Natural killer cell (primary cell): Measurements from ENCODE around the gene GAB2. TPM values are rescaled to one million over a fixed set of nuclear protein-coding genes. Genes with fewer than 3 reads are reported as not detected.

Source experiments
- ATAC-seq, 3 donors: fragments of 150-1000 bp in 2 of 3; fragments of 200-7000 bp in 1 of 3; cut with Tn5 transposase; 1 replicate in 1 of 3; 2 replicates in 2 of 3; pipeline ENCODE4 v1.10.0; 2021; ENCODE audit warnings: mild to moderate bottlenecking in 2 of 3, moderate library complexity in 2 of 3
- DNase-seq, 2 donors: peaks; one replicate each; pipeline versions ENCODE4 v3.0.0 to v3.0.0-alpha.2; 2013 to 2021; ENCODE audit warnings: mixed read lengths in 1 of 2
- H3K27ac ChIP-seq: one replicate; pipeline ENCODE4 v1.5.1; 2013; ENCODE audit warnings: mild to moderate bottlenecking, low read length
- H3K27me3 ChIP-seq: one replicate; pipeline ENCODE4 v1.6.1; 2013; ENCODE audit warnings: low read length; ENCODE audit not compliant: control insufficient read depth, insufficient read depth
- H3K36me3 ChIP-seq: one replicate; pipeline ENCODE4 v1.6.1; 2013; ENCODE audit warnings: low read length; ENCODE audit not compliant: control insufficient read depth, insufficient read depth
- H3K4me1 ChIP-seq: one replicate; pipeline ENCODE4 v1.6.1; 2013; ENCODE audit warnings: low read length; ENCODE audit not compliant: control insufficient read depth, insufficient read depth
- H3K4me3 ChIP-seq: one replicate; pipeline ENCODE4 v1.5.1; 2013; ENCODE audit warnings: low read length
- H3K9me3 ChIP-seq: one replicate; pipeline ENCODE4 v1.6.1; 2013; ENCODE audit warnings: low read length; ENCODE audit not compliant: control insufficient read depth, insufficient read depth
- H3K27ac Mint-ChIP-seq, 2 donors: one replicate each; pipeline ENCODE4 v1.8.0; 2022; ENCODE audit warnings: mild to moderate bottlenecking in 2 of 2, mixed read lengths in 2 of 2, moderate library complexity in 1 of 2
- H3K27me3 Mint-ChIP-seq, 2 donors: one replicate each; pipeline ENCODE4 v1.8.0; 2022; ENCODE audit warnings: low read depth in 2 of 2, mixed read lengths in 2 of 2
- H3K36me3 Mint-ChIP-seq: one replicate; pipeline ENCODE4 v1.8.0; 2022; ENCODE audit warnings: mixed read lengths
- H3K4me1 Mint-ChIP-seq, 2 donors: one replicate each; pipeline ENCODE4 v1.8.0; 2022; ENCODE audit warnings: mixed read lengths in 2 of 2
- H3K4me3 Mint-ChIP-seq: one replicate; pipeline ENCODE4 v1.8.0; 2022; ENCODE audit warnings: mild to moderate bottlenecking, moderate library complexity, mixed read lengths
- H3K9me3 Mint-ChIP-seq, 2 donors: one replicate each; pipeline ENCODE4 v1.8.0; 2022; ENCODE audit warnings: mixed read lengths in 2 of 2
- CTCF ChIP-seq: fragments of 200-600 bp; IDR thresholded peaks from one replicate; pipeline ENCODE4 v1.8.0; 2022; ENCODE audit warnings: antibody characterized with exemption
- WGBS: methylation state at CpG from one replicate; pipeline ENCODE4 v1.1.7; 2013; ENCODE audit warnings: missing lambda C conversion rate; ENCODE audit not compliant: insufficient coverage; 5-methylcytosine and 5-hydroxymethylcytosine counted together
- intact Hi-C: fragments of 100-400 bp; cut with micrococcal nuclease; formaldehyde crosslinking; loops from one replicate; pipeline ENCODE4 v1.14.2; 2022
- total RNA-seq, 4 donors: library from RNA; stranded (reverse); fragments of 120-200 nt in 1 of 4; gene quantifications; one replicate each; pipeline versions ENCODE4 v1.2.3 to v1.2.4, GENCODE V29; 2013 to 2022

The GAB2 gene
- total RNA-seq, 3 donors from 2014 or later (not counting 1 experiment from before 2014, with no cell fraction given): 4.3 to 58.4 (median 8.1) TPM

DNA sequence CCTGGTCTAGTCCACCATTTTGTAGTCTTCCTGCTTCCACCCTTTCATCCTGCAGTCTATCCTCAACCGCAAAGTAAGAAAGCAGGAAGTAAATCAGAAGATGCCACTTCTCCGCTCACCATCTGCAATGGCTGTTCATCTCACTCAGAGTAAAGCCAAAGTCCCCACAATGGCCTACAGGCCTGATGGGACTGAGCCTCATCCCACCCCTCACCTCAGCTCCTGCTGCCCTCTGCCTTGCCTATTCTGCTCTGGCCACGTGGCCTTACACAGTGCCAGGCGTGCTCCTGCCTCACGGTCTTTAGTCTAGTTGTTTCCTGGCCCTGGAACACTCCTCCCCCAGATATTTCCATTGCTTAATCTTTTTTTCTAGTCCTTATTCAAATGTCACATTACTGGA lies 133.4 kb downstream of the GAB2 start:
- no peaks in the 10 kb centered on the region for H3K9me3 Mint-ChIP-seq
- peaks cover 0 to under 1% of the 10 kb centered on the region in 2 donors for H3K4me1 Mint-ChIP-seq
- no peaks in the 10 kb centered on the region for H3K36me3 Mint-ChIP-seq
- peaks cover 5 to 9% of the 10 kb centered on the region in 2 donors for H3K27me3 Mint-ChIP-seq
- no peak for DNase-seq
- H3K27ac ChIP-seq: no peak overlapping the region
- H3K4me1 ChIP-seq: no peaks in the 10 kb centered on the region
- no peaks in the 10 kb centered on the region for H3K27me3 ChIP-seq
- no peak overlapping the region for H3K4me3 ChIP-seq
- H3K27ac Mint-ChIP-seq: no peak overlapping the region
- no peaks in the 10 kb centered on the region for H3K9me3 ChIP-seq
- 95% methylated on average over 5 of the region's 5 CpGs for WGBS
- H3K36me3 ChIP-seq: no peaks in the 10 kb centered on the region
- no peak overlapping the region for H3K4me3 Mint-ChIP-seq
- no peak for ATAC-seq
- no peak for TF ChIP-seq CTCF
- intact Hi-C loops: no loop called here

GRCh38 chr11:78282821-78283220 lies 134.8 kb downstream of the GAB2 start:
- no peak for TF ChIP-seq CTCF

DNA sequence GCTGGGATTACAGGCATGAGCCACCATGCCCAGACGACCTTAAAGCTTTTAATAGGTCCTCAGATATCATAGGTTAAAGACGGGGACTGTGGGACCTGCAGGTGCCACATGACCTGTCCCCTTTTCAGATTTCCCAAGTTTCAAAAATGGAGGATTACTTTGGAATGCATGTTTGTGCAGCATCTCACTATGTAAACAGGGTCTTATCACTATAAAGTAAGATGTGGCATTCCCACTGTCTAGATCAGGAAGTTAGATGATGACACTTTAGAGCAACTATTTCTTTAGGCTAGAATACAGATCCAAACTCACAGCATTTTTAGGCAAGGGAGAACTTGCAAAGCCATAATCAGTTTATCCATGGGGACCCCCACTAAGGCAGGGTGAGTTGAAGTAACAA lies 136.1 kb downstream of the GAB2 start:
- TF ChIP-seq CTCF: no peak
- Histone ChIP-seq H3K4me1 (no peaks in the 10 kb centered on the region), H3K27me3 (no peaks in the 10 kb centered on the region), H3K4me3 (no peak overlapping the region), H3K9me3 (no peaks in the 10 kb centered on the region), H3K27ac (no peak overlapping the region), H3K36me3 (no peaks in the 10 kb centered on the region)
- Mint-ChIP-seq H3K4me3 (no peak overlapping the region), H3K27ac (no peak overlapping the region), H3K27me3 (peaks cover 5 to 8% of the 10 kb centered on the region in 2 donors), H3K9me3 (no peaks in the 10 kb centered on the region), H3K4me1 (no peaks in the 10 kb centered on the region), H3K36me3 (no peaks in the 10 kb centered on the region)
- ATAC-seq (no peak), DNase-seq (no peak)
- 79% methylated on average over 2 of the region's 2 CpGs for WGBS
- intact Hi-C loops: no loop called here

More at GRCh38 chr11:78282821-78283220, 134.8 kb downstream of the GAB2 start:
- Histone ChIP-seq H3K27me3 (no peaks in the 10 kb centered on the region), H3K27ac (no peak overlapping the region), H3K4me1 (no peaks in the 10 kb centered on the region), H3K36me3 (no peaks in the 10 kb centered on the region), H3K9me3 (no peaks in the 10 kb centered on the region), H3K4me3 (no peak overlapping the region)
- intact Hi-C loops: no loop called here
- Mint-ChIP-seq H3K9me3 (no peaks in the 10 kb centered on the region), H3K27me3 (peaks cover 5 to 9% of the 10 kb centered on the region in 2 donors), H3K4me1 (no peaks in the 10 kb centered on the region), H3K4me3 (no peak overlapping the region), H3K36me3 (no peaks in the 10 kb centered on the region), H3K27ac (no peak overlapping the region)
- ATAC-seq: no peak
- WGBS: 97% methylated on average over 1 of the region's 1 CpG
- no peak for DNase-seq

GRCh38 chr11:78277314-78277994 lies 140.2 kb downstream of the GAB2 start:
- Histone ChIP-seq H3K27ac (no peak overlapping the region), H3K36me3 (no peaks in the 10 kb centered on the region), H3K9me3 (peaks cover 11% of the 10 kb centered on the region), H3K4me1 (no peaks in the 10 kb centered on the region), H3K27me3 (no peaks in the 10 kb centered on the region), H3K4me3 (no peak overlapping the region)
- intact Hi-C loops: no loop called here
- H3K36me3 Mint-ChIP-seq: no peaks in the 10 kb centered on the region
- no peak overlapping the region for H3K4me3 Mint-ChIP-seq
- ATAC-seq (no peak), DNase-seq (no peak)
- TF ChIP-seq CTCF: no peak
- 88% methylated on average over 7 of the region's 7 CpGs for WGBS
- no peak overlapping the region for H3K27ac Mint-ChIP-seq
- no peaks in the 10 kb centered on the region for H3K4me1 Mint-ChIP-seq
- H3K27me3 Mint-ChIP-seq: no peaks in the 10 kb centered on the region
- peaks cover 0 to under 1% of the 10 kb centered on the region in 2 donors for H3K9me3 Mint-ChIP-seq
